Measurements from ENCODE around the gene AHDC1.

- TF ChIP-seq RAD21 (IDR thresholded peaks at IDR 0.05; ENCODE audit: low read depth) (no peak), EP300 (IDR thresholded peaks at IDR 0.05; ENCODE audit: borderline replicate concordance) (no peak), MAX (IDR thresholded peaks at IDR 0.05) (no peak), TAF1 (IDR thresholded peaks at IDR 0.05; ENCODE audit: low read depth) (no peak), TCF12 (IDR thresholded peaks at IDR 0.05; ENCODE audit: low read depth) (no peak), YY1 (IDR thresholded peaks at IDR 0.05; ENCODE audit: low read depth) (no peak), FOXM1 (IDR thresholded peaks at IDR 0.05; ENCODE audit: borderline replicate concordance, low read depth) (no peak), USF1 (IDR thresholded peaks at IDR 0.05) (no peak), TEAD4 (IDR thresholded peaks at IDR 0.05) (no peak), CREB1 (IDR thresholded peaks at IDR 0.05; ENCODE audit: low read depth) (no peak), REST (IDR thresholded peaks at IDR 0.05; ENCODE audit: low read depth) (no peak)
Observed at GRCh38 chr1:27548136-27548853, 55.6 kb downstream of the AHDC1 start.

Measured in Ishikawa (cell line).